ENCODE measurements around the gene NMUR1.
A peak's percentile ranks its signal among the peaks of the same experiment; 100 is the strongest.
"Not testable (repeated sequence)": the region's sequence is repeated elsewhere in the genome, so short reads cannot be mapped to it uniquely, and the experiment has no call there.

Gene NMUR1, protein sequence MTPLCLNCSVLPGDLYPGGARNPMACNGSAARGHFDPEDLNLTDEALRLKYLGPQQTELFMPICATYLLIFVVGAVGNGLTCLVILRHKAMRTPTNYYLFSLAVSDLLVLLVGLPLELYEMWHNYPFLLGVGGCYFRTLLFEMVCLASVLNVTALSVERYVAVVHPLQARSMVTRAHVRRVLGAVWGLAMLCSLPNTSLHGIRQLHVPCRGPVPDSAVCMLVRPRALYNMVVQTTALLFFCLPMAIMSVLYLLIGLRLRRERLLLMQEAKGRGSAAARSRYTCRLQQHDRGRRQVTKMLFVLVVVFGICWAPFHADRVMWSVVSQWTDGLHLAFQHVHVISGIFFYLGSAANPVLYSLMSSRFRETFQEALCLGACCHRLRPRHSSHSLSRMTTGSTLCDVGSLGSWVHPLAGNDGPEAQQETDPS

GRCh38 chr2:231530099-231531011 lies at the start of gene NMUR1:
Gene NMUR1, minus strand, starts transcription at chr2:231530445. Its CDS starts 84 bp downstream, at chr2:231530361.
- DNase-seq (ENCODE audit: low read depth in 2 of 2): peak; percentile 57 to 60

GRCh38 chr2:231579560-231579959 lies 49.3 kb upstream of the NMUR1 start:
- DNase-seq (ENCODE audit: low read depth in 2 of 2): no peak

DNA sequence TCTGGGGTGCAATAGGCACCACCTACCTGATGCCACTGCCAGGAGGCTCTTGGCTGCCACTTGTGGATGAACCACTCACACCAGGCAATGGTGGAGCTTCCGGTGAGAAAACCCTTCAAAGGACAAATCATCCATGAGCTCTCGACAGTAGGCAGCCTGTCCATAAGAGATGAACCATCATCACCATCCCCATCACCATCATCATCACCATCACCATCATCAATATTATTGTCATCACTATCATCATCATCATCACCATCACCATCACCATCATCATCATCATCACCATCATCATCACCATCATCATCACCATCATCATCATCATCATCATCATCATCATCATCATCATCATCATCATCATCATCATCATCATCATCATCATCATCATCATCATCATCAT lies 48.4 kb upstream of the NMUR1 start:
- not testable (repeated sequence) for DNase-seq (ENCODE audit: low read depth in 2 of 2)

GRCh38 chr2:231576465-231576864 lies 46.2 kb upstream of the NMUR1 start:
- no peak for DNase-seq (ENCODE audit: low read depth in 2 of 2)

- DNase-seq (ENCODE audit: low read depth in 2 of 2): no peak
These were observed 45.5 kb upstream of the NMUR1 start for GRCh38 chr2:231575612-231576256.

- no peak for DNase-seq (ENCODE audit: low read depth in 2 of 2)
These were observed 43.6 kb upstream of the NMUR1 start for GRCh38 chr2:231573698-231574421.

GRCh38 chr2:231573096-231573495 lies 42.9 kb upstream of the NMUR1 start:
- no peak for DNase-seq (ENCODE audit: low read depth in 2 of 2)

GRCh38 chr2:231571661-231572191 lies 41.5 kb upstream of the NMUR1 start:
- no peak for DNase-seq (ENCODE audit: low read depth in 2 of 2)

DNA sequence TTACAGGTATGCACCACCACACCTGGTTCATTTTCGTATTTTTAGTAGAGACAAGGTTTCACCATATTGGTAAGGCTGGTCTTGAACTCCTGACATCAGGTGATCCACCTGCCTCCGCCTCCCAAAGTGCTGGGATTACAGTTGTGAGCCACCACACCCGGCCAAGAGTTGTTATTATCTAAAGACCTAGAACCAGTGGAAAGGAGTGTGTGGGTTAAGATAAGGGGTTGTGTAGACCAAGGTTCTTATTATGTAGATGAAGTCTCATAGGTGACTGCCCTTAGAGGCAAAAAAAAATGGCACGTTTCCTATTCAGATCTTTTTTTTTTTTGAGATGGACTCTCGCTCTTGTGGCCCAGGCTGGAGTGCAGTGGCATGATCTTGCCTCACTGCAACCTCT lies 40.7 kb upstream of the NMUR1 start:
- not testable (repeated sequence) for DNase-seq (ENCODE audit: low read depth in 2 of 2)

GRCh38 chr2:231568785-231569435 lies 38.7 kb upstream of the NMUR1 start:
- no peak for DNase-seq (ENCODE audit: low read depth in 2 of 2)

DNA sequence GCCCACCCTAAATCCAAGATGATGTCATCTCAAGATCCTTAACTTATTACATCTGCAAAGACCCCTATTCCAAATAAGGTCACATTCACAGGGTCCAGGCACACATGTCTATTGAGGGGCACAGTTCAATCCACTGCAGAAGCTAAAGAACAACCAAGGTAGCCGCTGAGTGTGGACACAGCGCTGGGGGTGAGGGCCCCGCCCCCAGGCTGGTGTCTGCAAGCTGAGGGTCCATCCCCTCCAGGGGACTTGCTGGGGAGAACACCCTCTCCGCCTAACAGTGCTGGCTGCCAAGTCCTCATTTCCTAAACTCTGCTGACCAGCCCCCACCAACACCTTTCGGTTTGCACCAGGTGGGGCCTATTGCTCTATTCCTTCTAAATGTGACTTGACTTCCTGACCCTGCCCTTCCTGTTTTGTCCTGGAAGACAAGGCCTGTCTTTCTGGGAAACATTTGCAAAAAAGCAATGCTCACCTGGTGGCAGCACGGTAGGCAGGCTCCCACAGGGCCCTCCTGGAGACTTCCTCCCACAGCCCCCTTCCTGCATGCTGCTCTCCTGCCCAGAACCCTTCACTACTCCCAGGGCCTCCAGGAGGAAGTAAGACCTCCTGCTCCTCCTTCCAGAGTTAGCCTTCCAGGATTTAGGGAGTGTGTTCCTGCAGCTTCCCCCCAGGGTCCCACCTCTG lies 38.0 kb upstream of the NMUR1 start:
- DNase-seq (ENCODE audit: low read depth in 2 of 2): no peak

DNA sequence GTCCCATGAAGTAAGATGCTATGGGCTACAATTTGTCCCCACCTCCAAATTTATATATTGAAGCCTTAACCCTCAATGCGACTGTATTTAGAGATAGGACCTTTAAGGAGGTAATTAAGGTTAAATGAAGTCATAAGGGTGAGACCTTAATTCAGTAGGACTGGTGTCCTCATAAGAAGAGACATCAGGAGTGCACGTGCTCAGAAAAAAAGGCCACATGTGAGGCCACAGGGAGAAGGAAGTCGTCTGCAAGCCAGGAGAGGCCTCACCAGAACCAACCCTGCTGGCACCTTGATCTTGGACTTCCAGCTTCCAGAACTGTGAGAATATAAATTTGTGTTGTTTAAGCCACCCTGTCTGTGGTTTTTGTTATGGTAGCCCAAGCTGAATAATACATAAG lies 36.9 kb upstream of the NMUR1 start:
- no peak for DNase-seq (ENCODE audit: low read depth in 2 of 2)

DNA sequence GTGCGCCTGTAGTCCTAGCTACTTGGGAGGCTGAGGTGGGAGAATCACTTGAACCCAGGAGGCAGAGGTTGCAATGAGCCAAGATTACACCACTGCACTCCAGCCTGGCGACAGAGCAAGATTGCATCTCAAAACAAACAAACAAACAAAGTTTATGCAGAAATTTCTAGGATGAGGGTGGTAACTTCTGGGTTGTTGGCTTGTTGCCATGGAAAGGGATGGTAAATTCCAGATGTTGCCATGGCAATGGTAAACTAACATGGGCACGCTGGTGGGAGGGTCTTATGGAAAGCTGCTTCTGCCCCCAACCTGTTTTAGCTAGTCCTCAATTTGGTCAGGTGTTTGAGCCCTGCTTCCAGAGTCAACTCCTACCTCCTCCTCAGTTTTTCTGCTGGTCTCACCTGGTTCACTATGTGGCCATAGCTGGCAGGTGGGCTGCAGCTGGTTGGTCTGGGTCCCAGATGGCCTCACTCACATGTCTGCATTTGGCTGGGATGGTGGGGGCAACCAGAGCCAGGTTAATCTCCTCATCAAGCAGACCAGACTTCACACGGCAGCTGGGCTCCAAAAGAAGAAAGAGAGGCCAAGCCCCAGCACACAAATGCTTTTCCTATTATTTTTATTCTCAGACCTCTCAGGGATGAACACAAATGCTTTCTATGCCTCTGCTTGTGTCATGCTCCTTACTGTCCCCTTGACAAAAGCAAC lies 35.8 kb upstream of the NMUR1 start:
- DNase-seq (ENCODE audit: low read depth in 2 of 2): no peak

- peak; percentile 46 to 53 for DNase-seq (ENCODE audit: low read depth in 2 of 2)
These were observed 33.2 kb upstream of the NMUR1 start for GRCh38 chr2:231563378-231563961.

DNA sequence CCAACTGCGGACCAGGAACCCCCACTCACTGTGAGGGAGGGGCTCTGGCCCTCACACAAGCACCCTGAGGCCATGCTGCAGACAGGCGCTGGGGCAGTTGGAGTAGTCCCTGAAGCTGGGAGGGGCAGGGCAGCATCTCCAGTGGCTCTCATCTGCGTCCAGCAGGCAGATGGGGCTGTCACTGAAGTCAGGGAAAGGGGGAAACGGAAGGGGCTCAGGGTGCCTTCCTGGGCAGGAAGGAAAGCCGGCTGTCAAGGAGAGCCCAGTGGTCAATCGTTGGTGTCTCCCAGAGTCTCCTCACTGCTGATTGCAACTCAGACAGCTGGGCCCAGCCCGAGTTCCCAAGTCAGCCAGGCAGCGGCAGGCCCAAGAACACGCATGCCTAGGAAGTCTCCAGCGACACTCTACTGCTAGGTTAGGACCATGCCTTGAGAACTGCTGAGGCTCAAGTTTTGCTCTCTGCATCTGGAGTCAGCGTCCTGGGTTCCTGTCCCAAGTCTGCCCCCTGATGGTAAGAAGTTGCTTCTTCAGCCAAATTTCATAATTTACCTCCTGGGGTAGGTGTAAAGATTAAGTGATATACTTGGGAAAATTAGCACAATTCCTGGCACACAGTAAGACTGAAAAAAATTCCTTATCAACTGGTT lies 27.4 kb upstream of the NMUR1 start:
- peak in 1 of 2 donors; percentile 32 for DNase-seq (ENCODE audit: low read depth in 2 of 2)

DNA sequence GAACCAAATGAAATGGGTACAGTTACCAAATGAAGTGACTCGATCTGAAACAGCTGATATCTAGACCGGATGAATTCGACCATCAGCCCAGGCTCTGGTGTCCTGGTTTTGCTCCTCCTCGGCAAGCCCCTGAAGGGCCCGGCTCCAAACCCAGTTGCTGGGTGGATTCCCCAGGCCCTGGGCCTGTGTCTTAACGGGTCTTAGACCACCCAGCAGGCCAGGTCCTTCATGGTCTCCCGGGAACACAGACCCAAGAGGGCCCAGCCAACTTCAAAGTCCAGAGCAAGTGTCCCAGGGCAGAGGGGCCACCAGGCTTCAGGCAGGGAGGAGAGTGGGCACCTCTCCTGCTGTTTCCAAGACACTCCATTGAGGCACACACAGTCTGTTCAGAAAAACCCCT lies 26.7 kb upstream of the NMUR1 start:
- DNase-seq (ENCODE audit: low read depth in 2 of 2): no peak

DNA sequence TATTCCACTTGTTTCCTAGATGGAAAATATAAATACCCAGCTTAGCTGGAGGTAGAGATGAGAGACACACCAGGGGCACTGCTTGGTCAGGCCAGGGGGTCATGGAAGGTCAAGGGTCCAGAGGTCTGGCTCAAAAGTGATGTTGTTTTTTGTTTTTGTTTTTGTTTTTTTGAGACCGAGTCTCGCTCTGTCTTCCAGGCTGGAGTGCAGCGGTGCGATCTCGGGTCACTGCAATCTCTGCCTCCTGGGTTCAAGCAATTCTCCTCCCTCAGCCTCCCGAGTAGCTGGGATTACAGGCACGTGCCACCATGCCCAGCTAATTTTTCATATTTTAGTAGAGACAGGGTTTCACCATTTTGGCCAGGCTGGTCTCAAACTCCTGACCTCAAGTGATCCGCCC lies 26.3 kb upstream of the NMUR1 start:
- not testable (repeated sequence) for DNase-seq (ENCODE audit: low read depth in 2 of 2)

DNA sequence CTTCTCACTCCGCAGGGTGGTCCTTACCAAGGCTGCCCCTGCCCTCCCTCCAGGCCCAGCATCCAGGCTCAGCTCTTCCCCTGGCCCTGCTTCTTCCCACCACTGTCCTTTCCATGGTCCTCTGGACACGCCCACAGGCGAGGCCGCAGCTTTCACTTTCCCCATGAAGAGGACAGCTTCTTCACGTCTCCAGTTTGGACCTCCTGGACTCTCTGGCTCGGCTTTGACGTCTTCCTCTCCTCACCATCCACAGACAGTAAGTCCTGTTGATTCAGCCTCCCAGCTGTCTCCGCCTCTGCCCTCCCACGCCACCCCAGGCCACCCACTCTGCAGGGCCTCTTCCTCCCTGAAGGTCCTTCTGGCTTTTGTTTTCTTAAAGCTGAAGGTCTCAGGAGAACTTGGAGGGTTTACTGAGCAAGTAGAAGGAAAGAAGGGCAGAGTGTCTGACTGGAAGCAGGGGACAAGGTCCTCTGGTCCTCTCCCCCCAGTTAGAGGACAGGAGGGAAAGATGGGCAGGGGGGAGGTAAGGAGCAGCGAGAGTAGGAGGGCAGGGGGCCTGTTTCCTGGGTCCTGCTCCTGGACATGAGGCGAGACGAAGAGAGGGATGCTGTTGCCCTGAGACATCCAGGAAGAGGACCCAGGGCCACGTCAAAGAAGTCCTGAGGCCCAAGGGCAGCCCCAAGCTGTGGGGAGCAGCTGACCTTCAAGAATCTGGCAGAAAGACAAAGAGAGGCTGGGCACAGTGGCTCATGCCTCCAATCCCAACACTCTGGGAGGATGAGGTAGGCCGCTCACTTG lies 24.7 kb upstream of the NMUR1 start:
- no peak for DNase-seq (ENCODE audit: low read depth in 2 of 2)
